H9 (cell line): ENCODE results near the gene CHD1. TPM values are rescaled to one million over a fixed set of nuclear protein-coding genes. Genes with fewer than 3 reads are reported as not detected.

Source experiments
- DNase-seq: peaks from one replicate; pipeline ENCODE4 v3.0.0-alpha.2; 2017
- H2AFZ ChIP-seq: one replicate; pipeline ENCODE4 v1.6.1; 2013; ENCODE audit warnings: mild to moderate bottlenecking, low read length, control low read depth, moderate library complexity
- H2AK5ac ChIP-seq: 2 replicates; pipeline ENCODE4 v1.6.1; 2013; ENCODE audit warnings: low read length, control low read depth, mixed read lengths; ENCODE audit not compliant: insufficient read length
- H2BK120ac ChIP-seq: one replicate; pipeline ENCODE4 v1.6.1; 2013; ENCODE audit warnings: low read depth, mild to moderate bottlenecking, low read length, control low read depth, inconsistent platforms; ENCODE audit not compliant: poor library complexity, severe bottlenecking
- H2BK12ac ChIP-seq: 2 replicates; pipeline ENCODE4 v1.6.1; 2013; ENCODE audit warnings: low read length, control low read depth, mixed read lengths, low read depth; ENCODE audit not compliant: insufficient read length
- H2BK15ac ChIP-seq: 2 replicates; pipeline ENCODE4 v1.6.1; 2013; ENCODE audit warnings: low read depth, low read length, control low read depth
- H2BK20ac ChIP-seq: one replicate; pipeline ENCODE4 v1.6.1; 2013; ENCODE audit warnings: low read depth, mild to moderate bottlenecking, low read length, control low read depth, inconsistent platforms; ENCODE audit not compliant: poor library complexity, severe bottlenecking
- H2BK5ac ChIP-seq: 2 replicates; pipeline ENCODE4 v1.6.1; 2013; ENCODE audit warnings: low read length, control low read depth, mixed read lengths; ENCODE audit not compliant: insufficient read length
- H3K14ac ChIP-seq: 2 replicates; pipeline ENCODE4 v1.6.1; 2013; ENCODE audit warnings: low read length, control low read depth; ENCODE audit not compliant: insufficient read depth
- H3K18ac ChIP-seq: 2 replicates; pipeline ENCODE4 v1.6.1; 2013; ENCODE audit warnings: low read depth, mild to moderate bottlenecking, mixed read lengths, low read length, control low read depth; ENCODE audit not compliant: insufficient read length
- H3K23ac ChIP-seq: 2 replicates; pipeline ENCODE4 v1.6.1; 2013; ENCODE audit warnings: low read length, control low read depth, mixed read lengths, low read depth; ENCODE audit not compliant: insufficient read length
- H3K23me2 ChIP-seq: 2 replicates; pipeline ENCODE4 v1.6.1; 2013; ENCODE audit warnings: low read depth, mild to moderate bottlenecking, mixed read lengths, low read length, control low read depth; ENCODE audit not compliant: insufficient read length, poor library complexity, severe bottlenecking
- H3K27ac ChIP-seq: 2 replicates; pipeline ENCODE4 v1.5.1; 2013; ENCODE audit warnings: low read length, control low read depth, mixed read lengths, low read depth; ENCODE audit not compliant: insufficient read length
- H3K27me3 ChIP-seq: 2 replicates; pipeline ENCODE4 v1.6.1; 2013; ENCODE audit warnings: low read length, control low read depth, inconsistent platforms; ENCODE audit not compliant: insufficient read depth
- H3K4ac ChIP-seq: 2 replicates; pipeline ENCODE4 v1.6.1; 2013; ENCODE audit warnings: low read depth, mild to moderate bottlenecking, control low read depth, inconsistent platforms, low read length, moderate library complexity
- H3K4me1 ChIP-seq: 2 replicates; pipeline ENCODE4 v1.6.1; 2013; ENCODE audit warnings: low read length, control low read depth, inconsistent platforms; ENCODE audit not compliant: insufficient read depth
- H3K4me2 ChIP-seq: 2 replicates; pipeline ENCODE4 v1.6.1; 2013; ENCODE audit warnings: low read length, control low read depth, mixed read lengths; ENCODE audit not compliant: insufficient read length, insufficient read depth
- H3K56ac ChIP-seq: 2 replicates; pipeline ENCODE4 v1.6.1; 2013; ENCODE audit warnings: low read depth, mild to moderate bottlenecking, mixed read lengths, low read length, control low read depth; ENCODE audit not compliant: insufficient read length
- H3K79me1 ChIP-seq: 2 replicates; pipeline ENCODE4 v1.6.1; 2013; ENCODE audit warnings: low read depth, mild to moderate bottlenecking, moderate library complexity, low read length, control low read depth, inconsistent platforms; ENCODE audit not compliant: insufficient read depth, poor library complexity, severe bottlenecking
- H3K79me2 ChIP-seq: 2 replicates; pipeline ENCODE4 v1.6.1; 2013; ENCODE audit warnings: low read length, control low read depth, inconsistent platforms; ENCODE audit not compliant: insufficient read depth
- H3K9ac ChIP-seq: 2 replicates; pipeline ENCODE4 v1.6.1; 2013; ENCODE audit warnings: low read length, control low read depth, mixed read lengths; ENCODE audit not compliant: insufficient read length; ENCODE audit errors: extremely low read depth
- H3K9me3 ChIP-seq: one replicate; pipeline ENCODE4 v1.6.1; 2013; ENCODE audit warnings: low read depth, low read length, inconsistent platforms; ENCODE audit not compliant: control insufficient read depth
- H3T11ph ChIP-seq: one replicate; pipeline ENCODE4 v1.6.1; 2013; ENCODE audit warnings: mild to moderate bottlenecking, low read length, control low read depth, inconsistent platforms
- H4K20me1 ChIP-seq: one replicate; pipeline ENCODE4 v1.6.1; 2013; ENCODE audit not compliant: control insufficient read depth, insufficient read length, insufficient read depth
- H4K5ac ChIP-seq: 2 replicates; pipeline ENCODE4 v1.6.1; 2013; ENCODE audit warnings: low read depth, mild to moderate bottlenecking, mixed read lengths, low read length, control low read depth; ENCODE audit not compliant: insufficient read length
- H4K8ac ChIP-seq: replicated peaks from 2 replicates; pipeline ENCODE4 v1.6.1; 2013; ENCODE audit warnings: low read length, control low read depth, mixed read lengths, low read depth; ENCODE audit not compliant: insufficient read length
- H4K91ac ChIP-seq: 2 replicates; pipeline ENCODE4 v1.6.1; 2013; ENCODE audit warnings: low read depth, mild to moderate bottlenecking, moderate library complexity, mixed read lengths, low read length, control low read depth; ENCODE audit not compliant: insufficient read length
- H3K27ac Mint-ChIP-seq, 3 experiments: 2 replicates in 2 of 3; 3 replicates in 1 of 3; pipeline ENCODE4 v1.8.0; 2020 to 2021; ENCODE audit warnings: mixed read lengths in 3 of 3, mild to moderate bottlenecking in 1 of 3, moderate library complexity in 1 of 3
- H3K27me3 Mint-ChIP-seq: 2 replicates; pipeline ENCODE4 v1.8.0; 2021; ENCODE audit warnings: low read depth, mild to moderate bottlenecking, moderate library complexity, mixed read lengths
- H3K36me3 Mint-ChIP-seq, 3 experiments: 2 replicates in 2 of 3; 3 replicates in 1 of 3; pipeline ENCODE4 v1.8.0; 2020 to 2021; ENCODE audit warnings: low read depth in 3 of 3, mixed read lengths in 3 of 3; ENCODE audit not compliant: insufficient read depth in 1 of 3
- H3K4me1 Mint-ChIP-seq, 2 experiments: 2 replicates each; pipeline ENCODE4 v1.8.0; 2020; ENCODE audit warnings: mixed read lengths in 2 of 2
- H3K4me3 Mint-ChIP-seq, 2 experiments: 2 replicates in 1 of 2; 3 replicates in 1 of 2; pipeline ENCODE4 v1.8.0; 2020 to 2021; ENCODE audit warnings: mild to moderate bottlenecking in 2 of 2, mixed read lengths in 2 of 2, moderate library complexity in 1 of 2
- H3K9me3 Mint-ChIP-seq, 2 experiments: 2 replicates in 1 of 2; 3 replicates in 1 of 2; pipeline ENCODE4 v1.8.0; 2020; ENCODE audit warnings: mild to moderate bottlenecking in 2 of 2, mixed read lengths in 2 of 2, moderate library complexity in 1 of 2
- WGBS: extraction: QIAGEN DNeasy Blood & Tissue Kit; methylation state at CpG from one replicate; pipeline ENCODE4 v1.1.7; 2013; ENCODE audit warnings: missing lambda C conversion rate, low lambda C conversion rate, mixed read lengths; ENCODE audit not compliant: insufficient read length; ENCODE audit errors: extremely low coverage; 5-methylcytosine and 5-hydroxymethylcytosine counted together
- total RNA-seq: library from RNA; stranded (reverse); gene quantifications from 2 replicates; pipeline ENCODE4 v1.2.1, GENCODE V29; 2021
- TF ChIP-seq, protein P1 (sequence below): fragments of 200-600 bp; sonication (generic); conservative IDR thresholded peaks from 3 replicates; pipeline ENCODE4 v1.8.0; 2021; ENCODE audit warnings: antibody characterized with exemption, mild to moderate bottlenecking

CHD1 gene
- total RNA-seq, 1 experiment from 2014 or later = 62.7 TPM

DNA sequence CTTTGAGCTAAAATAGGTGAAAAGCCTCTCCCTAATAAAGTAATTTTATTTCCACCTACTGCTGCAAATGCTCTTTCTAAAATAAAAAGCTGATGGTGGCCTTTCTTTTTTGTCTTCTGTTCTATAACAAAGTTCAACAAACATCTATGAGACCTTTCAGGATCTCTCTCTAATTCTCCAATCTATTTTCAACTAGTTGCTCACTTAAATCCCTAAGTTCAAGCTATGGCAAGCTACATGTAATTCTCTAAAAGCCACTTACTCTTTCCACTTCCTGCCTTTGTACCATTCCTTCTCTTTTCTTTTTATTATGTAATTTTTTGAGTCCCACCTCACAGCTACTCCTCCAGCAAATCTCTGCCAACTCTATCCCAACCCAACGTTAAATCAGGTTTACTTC lies 20.9 kb downstream of the CHD1 start:
- H3K4me1 Mint-ChIP-seq = peaks cover 27% of the 10 kb centered on the region in 2 experiments
- Histone ChIP-seq H3K14ac (no peak overlapping the region), H3K9me3 (no peaks in the 10 kb centered on the region), H2BK15ac (no peak overlapping the region), H4K8ac (no peak overlapping the region), H2AFZ (no peak overlapping the region), H2BK120ac (no peak overlapping the region), H4K20me1 (no peaks in the 10 kb centered on the region), H4K91ac (no peak overlapping the region), H3K79me2 (no peaks in the 10 kb centered on the region; the same call in 1 of the 2 replicates), H3K18ac (no peak overlapping the region), H3K4me2 (no peak overlapping the region), H2BK20ac (no peak overlapping the region), H3K23ac (no peak overlapping the region), H3K56ac (no peak overlapping the region), H3K4me1 (no peaks in the 10 kb centered on the region; the same call in 1 of the 2 replicates), H3K27me3 (no peaks in the 10 kb centered on the region), H3K4ac (no peak overlapping the region), H2BK12ac (no peak overlapping the region), H3K23me2 (no peaks in the 10 kb centered on the region), H2BK5ac (no peak overlapping the region), H3K27ac (no peak overlapping the region), H4K5ac (no peak overlapping the region), H3T11ph (no peak overlapping the region), H2AK5ac (no peak overlapping the region), H3K9ac (no peak overlapping the region), H3K79me1 (no peaks in the 10 kb centered on the region)
- peak overlapping the region in 2 of 3 experiments; percentile 64 to 96; a peak in 5 of 7 replicates for H3K27ac Mint-ChIP-seq
- H3K27me3 Mint-ChIP-seq = no peaks in the 10 kb centered on the region
- H3K9me3 Mint-ChIP-seq = no peaks in the 10 kb centered on the region
- no peak for DNase-seq
- H3K4me3 Mint-ChIP-seq = no peak overlapping the region; a peak in 1 of 5 replicates
- TF ChIP-seq, protein P1, sequence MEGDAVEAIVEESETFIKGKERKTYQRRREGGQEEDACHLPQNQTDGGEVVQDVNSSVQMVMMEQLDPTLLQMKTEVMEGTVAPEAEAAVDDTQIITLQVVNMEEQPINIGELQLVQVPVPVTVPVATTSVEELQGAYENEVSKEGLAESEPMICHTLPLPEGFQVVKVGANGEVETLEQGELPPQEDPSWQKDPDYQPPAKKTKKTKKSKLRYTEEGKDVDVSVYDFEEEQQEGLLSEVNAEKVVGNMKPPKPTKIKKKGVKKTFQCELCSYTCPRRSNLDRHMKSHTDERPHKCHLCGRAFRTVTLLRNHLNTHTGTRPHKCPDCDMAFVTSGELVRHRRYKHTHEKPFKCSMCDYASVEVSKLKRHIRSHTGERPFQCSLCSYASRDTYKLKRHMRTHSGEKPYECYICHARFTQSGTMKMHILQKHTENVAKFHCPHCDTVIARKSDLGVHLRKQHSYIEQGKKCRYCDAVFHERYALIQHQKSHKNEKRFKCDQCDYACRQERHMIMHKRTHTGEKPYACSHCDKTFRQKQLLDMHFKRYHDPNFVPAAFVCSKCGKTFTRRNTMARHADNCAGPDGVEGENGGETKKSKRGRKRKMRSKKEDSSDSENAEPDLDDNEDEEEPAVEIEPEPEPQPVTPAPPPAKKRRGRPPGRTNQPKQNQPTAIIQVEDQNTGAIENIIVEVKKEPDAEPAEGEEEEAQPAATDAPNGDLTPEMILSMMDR = no peak
- H3K36me3 Mint-ChIP-seq = peaks cover 5 to 41% (median 17%) of the 10 kb centered on the region in 3 experiments; a peak in 5 of 7 replicates
- WGBS = no CpG with 5 or more reads among the region's 1 CpG
